Measurements from ENCODE around the gene MREG.
"Not testable (repeated sequence)": the region's sequence is repeated elsewhere in the genome, so short reads cannot be mapped to it uniquely, and the experiment has no call there.

Gene MREG

GRCh38 chr2:216021768-216022565 is 8.6 kb upstream of the MREG start:
- no peak for DNase-seq (ENCODE audit: low read depth in 3 of 3)

GRCh38 chr2:216018709-216019108 is 5.4 kb upstream of the MREG start:
- no peak for DNase-seq (ENCODE audit: low read depth in 3 of 3)

GRCh38 chr2:216017365-216017764 is 4.0 kb upstream of the MREG start:
- DNase-seq (ENCODE audit: low read depth in 3 of 3): no peak

GRCh38 chr2:216016581-216016980 is 3.2 kb upstream of the MREG start:
- DNase-seq (ENCODE audit: low read depth in 3 of 3): no peak

GRCh38 chr2:216015722-216016464 is 2.5 kb upstream of the MREG start:
- DNase-seq (ENCODE audit: low read depth in 3 of 3): no peak

GRCh38 chr2:216014986-216015385 is 1.6 kb upstream of the MREG start:
- DNase-seq (ENCODE audit: low read depth in 3 of 3): no peak

- DNase-seq (ENCODE audit: low read depth in 3 of 3): no peak
Measured at GRCh38 chr2:216014006-216014405, 655 bp upstream of the MREG start.

GRCh38 chr2:216012830-216013079 is 596 bp downstream of the MREG start:
- no peak for DNase-seq (ENCODE audit: low read depth in 3 of 3)

GRCh38 chr2:216012133-216012829 is 1.1 kb downstream of the MREG start:
- DNase-seq (ENCODE audit: low read depth in 3 of 3): no peak

- not testable (repeated sequence) for DNase-seq (ENCODE audit: low read depth in 3 of 3)
Measured at GRCh38 chr2:216009215-216009614, 4.1 kb downstream of the MREG start.

- DNase-seq (ENCODE audit: low read depth in 3 of 3): no peak
Measured at GRCh38 chr2:216008387-216008786, 5.0 kb downstream of the MREG start.

- no peak for DNase-seq (ENCODE audit: low read depth in 3 of 3)
Measured at GRCh38 chr2:216006164-216006663, 7.1 kb downstream of the MREG start.

- no peak for DNase-seq (ENCODE audit: low read depth in 3 of 3)
Measured at GRCh38 chr2:216004697-216005283, 8.6 kb downstream of the MREG start.

- no peak for DNase-seq (ENCODE audit: low read depth in 3 of 3)
Measured at GRCh38 chr2:216003876-216004696, 9.3 kb downstream of the MREG start.

GRCh38 chr2:216002693-216003092 is 10.7 kb downstream of the MREG start:
- no peak for DNase-seq (ENCODE audit: low read depth in 3 of 3)

GRCh38 chr2:216002101-216002678 is 11.2 kb downstream of the MREG start:
- DNase-seq (ENCODE audit: low read depth in 3 of 3): no peak

GRCh38 chr2:216001216-216002100 is 11.9 kb downstream of the MREG start:
- no peak for DNase-seq (ENCODE audit: low read depth in 3 of 3)

GRCh38 chr2:215998636-215999035 is 14.7 kb downstream of the MREG start:
- no peak for DNase-seq (ENCODE audit: low read depth in 3 of 3)

- DNase-seq (ENCODE audit: low read depth in 3 of 3): no peak
Measured at GRCh38 chr2:215997219-215997618, 16.1 kb downstream of the MREG start.

GRCh38 chr2:215994911-215995310 is 18.4 kb downstream of the MREG start:
- no peak for DNase-seq (ENCODE audit: low read depth in 3 of 3)

All from stimulated activated CD4-positive, alpha-beta T cell treated with anti-CD3 and anti-CD28 coated beads, TNF-alpha, amount 100 ng/mL, for 4 hours (primary cell).